NCI-H2029 treated with DMSO at 0.1 percent for 48 hours (cell line): ENCODE data around the gene UFD1.

Source experiments
- DNase-seq: peaks from one replicate; lab custom pipeline; 2025; lab: John Stamatoyannopoulos, UW

The UFD1 gene

DNA sequence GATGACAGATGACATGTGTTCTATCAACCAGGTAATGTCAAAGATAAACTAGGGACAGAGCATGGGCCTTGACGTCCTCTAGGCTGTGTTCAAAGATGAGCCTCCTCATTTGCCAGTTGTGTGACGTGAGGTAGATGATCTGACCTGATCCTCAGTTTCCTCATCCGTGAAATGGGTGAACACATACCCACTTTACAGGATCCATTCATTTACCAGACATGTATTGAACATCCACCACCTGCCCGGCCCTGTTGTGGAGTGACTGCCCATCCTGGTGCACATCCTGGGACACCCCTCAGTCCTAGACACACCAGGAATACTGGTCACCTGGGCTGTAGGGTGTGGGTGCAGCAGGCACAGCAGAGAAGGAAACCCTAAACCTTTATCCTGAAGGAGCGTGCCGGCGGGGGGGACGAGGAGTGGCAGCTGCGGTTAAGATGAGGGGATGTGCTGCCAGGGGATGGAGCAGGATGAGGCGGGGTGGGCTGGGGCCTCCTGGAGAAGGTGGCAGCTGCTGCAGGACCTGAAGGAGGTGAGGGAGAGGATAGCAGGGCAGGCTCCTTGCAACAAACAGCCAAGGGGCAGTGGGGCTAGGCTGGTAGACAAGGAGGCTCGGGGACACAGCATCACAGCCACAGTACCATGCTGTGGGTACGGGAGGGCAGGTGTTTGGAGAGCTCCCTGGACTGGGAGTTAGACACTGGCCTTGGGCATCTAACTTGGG, 36.8 kb upstream of the UFD1 start:
- DNase-seq: no peak

DNA sequence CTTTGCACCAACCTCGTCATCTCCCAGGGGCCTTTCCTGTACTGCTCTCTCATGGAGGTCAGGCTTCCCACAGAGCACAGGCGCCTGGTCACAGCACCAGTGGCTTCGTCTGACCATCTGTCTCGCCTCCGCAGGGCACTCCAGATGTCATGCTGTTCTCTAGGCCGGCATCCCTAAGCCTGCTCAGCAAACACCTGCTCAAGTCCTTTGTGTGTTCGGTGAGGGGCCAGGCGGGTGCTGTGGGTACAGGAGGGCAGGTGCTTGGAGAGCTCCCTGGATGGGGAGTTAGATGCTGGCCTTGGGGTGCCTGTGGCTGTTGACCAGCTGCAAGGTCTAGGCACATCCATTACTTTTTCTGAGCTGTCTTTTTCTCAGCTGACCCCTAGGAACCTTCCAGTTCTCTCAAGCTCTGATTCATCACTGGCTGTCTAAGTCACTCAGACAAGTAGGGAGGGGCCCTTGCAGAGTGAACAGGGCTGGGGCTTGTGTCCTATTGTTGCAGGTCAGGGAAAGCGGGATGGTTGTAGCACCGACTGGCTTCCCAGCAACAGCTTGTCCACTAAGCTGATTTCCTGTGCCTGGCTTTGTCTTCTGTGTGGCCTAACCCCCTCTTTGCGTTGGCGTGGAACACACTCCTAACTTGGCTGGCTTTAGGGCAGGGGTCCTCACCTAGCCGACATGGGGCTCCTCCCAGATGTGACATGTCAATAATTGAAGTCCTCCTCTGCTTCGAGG, 36.0 kb upstream of the UFD1 start:
- DNase-seq: no peak

DNA sequence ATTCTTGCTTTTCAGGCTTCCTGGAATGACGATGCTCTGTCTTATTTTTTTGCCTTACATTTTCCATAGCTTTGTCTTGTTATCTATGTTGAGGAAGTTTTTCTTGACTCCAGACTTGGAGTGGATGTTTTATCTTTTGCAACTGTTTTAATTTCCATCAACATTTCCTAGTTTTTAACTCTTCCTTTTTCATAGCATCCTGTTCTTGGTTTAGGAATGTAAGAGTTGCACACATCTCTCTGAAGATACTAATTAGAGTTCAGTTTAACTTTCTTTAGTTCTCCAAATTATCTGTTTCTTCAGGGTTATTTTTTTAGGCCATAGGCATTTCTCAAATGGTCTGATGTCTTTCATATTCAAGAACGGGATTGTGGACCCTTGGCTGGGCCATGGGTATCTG, 34.8 kb upstream of the UFD1 start:
- DNase-seq: no peak

GRCh38 chr22:19510919-19511341, 31.9 kb upstream of the UFD1 start:
- DNase-seq: no peak

DNA sequence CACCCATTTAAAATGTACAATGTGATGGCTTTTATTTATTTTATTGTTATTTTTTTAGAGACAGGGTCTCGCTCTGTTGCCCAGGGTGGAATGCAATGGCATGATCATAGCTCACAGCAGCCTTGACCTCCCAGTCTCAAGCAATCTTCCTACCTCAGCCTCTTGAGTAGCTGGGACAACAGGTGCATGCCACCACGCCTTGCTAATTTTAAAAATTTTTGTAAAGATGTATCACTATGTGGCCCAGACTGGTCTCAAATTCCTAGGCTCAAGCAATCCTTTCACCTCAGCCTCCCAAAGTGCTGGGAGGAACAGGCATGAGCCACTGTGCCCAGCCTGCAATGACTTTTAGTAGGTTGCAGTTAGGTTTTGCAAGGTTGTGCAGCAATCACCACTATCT, 30.9 kb upstream of the UFD1 start:
- no peak for DNase-seq

DNA sequence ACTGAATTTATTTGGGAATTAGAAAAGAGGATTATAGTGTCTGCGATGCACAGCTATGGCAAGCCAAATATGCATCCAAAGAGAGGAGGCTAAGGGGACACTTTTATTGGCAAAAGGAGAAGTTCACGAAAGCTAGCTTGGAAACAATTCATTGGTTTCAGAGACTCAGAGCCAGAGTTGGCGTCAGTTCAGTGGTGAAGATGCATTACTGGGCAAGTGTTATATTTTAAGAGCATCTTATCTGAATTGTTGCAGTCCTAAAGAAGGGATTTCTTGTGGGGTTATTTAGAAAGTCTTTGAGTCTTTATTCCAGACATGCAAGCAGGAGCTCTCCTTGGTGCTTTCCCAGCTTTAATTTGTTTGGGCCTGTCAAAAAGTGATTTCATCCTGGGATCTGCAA, 30.2 kb upstream of the UFD1 start:
- no peak for DNase-seq

- no peak for DNase-seq
Measured at GRCh38 chr22:19508024-19508776, 29.2 kb upstream of the UFD1 start.

GRCh38 chr22:19507534-19507861, 28.5 kb upstream of the UFD1 start:
- DNase-seq: no peak

DNA sequence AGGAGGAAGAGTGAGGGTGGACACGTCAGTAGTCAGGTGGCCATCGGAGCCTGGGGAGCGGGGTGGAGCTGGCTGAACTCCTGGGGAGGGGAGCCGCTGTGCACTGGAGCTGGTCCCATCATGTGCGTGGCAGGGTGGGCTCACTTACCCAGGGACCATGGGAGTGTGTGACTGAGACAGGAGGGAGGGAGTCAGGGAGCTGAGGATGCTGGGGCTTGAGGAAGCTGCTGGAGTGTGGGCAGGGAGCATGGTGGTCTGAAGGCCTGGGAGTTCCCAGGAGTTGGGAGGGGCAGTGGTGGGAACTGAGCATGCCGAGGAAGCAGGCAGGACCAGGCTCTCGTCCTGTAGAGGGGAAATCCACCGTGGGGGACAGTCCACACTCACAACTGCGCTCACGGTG, 27.2 kb upstream of the UFD1 start:
- DNase-seq: no peak

DNA sequence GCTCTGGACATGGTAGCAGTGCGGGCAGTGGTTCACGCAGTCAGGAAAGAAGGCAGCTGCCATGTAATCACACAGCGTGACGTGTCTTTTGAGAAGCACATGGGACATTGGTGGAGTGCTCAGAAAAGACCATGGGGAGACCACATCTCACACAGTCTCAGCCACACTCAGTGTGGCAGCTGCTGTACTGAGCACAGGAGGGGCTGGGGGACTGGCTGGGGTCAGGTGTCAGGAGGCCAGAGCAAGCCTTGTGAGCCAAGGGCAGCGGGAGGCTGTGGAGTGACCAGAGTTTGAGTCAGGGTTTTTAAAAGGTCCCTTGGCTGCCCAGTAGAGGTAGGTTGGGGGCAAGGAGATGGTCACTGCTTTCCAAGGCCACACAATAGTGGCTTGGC, 26.7 kb upstream of the UFD1 start:
- DNase-seq: no peak

DNA sequence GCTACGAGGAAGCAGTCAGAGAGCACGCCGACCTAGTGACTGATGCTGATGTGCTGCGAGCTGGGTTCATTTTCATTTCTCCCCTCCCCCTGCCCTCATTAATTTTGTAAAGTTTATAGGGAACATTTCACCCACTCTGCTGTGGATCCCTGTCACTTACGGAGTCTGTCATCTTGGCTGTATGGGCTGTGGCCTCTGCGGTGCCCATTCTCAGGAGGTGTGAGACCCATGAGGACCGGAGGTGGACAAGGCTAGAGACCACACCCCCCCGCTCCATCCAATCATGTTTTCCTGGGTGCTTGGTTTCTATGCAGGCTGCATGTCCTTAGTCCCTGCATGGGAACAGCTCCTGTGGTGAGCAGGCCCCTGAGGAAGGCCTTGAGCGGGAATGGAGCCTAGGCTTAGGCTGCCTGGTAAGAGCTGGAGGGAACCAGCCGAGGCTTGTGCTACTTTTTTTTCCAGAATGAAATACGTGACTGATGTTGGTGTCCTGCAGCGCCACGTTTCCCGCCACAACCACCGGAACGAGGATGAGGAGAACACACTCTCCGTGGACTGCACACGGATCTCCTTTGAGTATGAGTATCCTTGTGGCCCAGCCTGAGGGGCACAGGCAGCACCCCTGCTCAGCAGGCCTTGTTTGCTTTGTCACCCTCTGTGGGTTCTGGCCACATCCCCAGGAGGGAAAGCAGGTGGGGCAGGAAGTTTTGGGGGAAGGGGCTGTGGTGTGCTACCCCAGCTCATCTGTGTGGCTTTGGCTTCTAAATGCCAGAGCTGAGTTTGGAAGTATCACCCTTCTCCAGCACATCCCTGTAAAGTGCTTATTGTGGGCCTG, 26.1 kb upstream of the UFD1 start:
- DNase-seq: no peak

- DNase-seq: no peak
Measured at GRCh38 chr22:19503869-19504268, 24.9 kb upstream of the UFD1 start.

- no peak for DNase-seq
Measured at GRCh38 chr22:19503367-19503766, 24.4 kb upstream of the UFD1 start.

DNA sequence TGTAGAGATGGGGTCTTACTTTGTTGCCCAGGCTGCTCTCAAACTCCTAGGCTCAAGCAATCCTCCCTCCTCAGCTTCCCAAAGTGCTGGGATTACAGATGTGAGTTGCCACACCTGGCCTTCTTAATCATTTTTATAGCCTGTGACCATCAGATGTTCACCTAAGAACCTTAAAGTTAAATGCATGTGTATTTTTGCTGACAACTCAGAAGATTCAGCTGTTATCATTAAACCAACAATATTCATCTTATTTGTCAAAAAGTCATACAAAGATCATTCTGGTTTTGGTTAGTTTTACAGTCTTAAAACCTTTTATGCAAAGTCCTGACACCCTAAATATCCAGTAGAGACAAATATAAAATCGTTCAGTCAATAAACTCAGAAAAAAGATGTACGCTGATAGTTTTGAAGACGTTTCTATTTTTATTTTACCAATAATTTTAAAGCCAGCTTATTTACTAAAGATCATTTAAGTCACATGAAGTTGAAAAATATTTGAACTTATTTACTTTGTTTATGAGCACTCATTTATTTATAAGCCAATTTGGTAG, 23.0 kb upstream of the UFD1 start:
- no peak for DNase-seq

GRCh38 chr22:19499880-19500242, 20.9 kb upstream of the UFD1 start:
- DNase-seq: no peak

- no peak for DNase-seq
Measured at GRCh38 chr22:19499236-19499879, 20.4 kb upstream of the UFD1 start.

DNA sequence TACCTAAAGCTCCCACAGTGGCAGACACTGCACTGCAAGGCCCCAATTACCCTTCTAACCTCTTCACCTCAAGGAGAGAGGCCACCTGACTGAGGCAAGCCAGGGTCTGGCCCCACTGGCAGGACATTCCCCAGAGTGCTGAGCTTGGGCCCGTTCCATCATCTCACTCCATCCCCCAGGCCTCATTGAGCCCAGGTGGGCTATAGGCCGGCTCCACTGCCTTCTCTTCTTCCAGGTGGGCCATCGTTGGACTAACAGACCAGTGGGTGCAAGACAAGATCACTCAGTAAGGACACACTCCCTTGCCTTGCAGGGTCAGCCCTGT, 19.8 kb upstream of the UFD1 start:
- DNase-seq: no peak

DNA sequence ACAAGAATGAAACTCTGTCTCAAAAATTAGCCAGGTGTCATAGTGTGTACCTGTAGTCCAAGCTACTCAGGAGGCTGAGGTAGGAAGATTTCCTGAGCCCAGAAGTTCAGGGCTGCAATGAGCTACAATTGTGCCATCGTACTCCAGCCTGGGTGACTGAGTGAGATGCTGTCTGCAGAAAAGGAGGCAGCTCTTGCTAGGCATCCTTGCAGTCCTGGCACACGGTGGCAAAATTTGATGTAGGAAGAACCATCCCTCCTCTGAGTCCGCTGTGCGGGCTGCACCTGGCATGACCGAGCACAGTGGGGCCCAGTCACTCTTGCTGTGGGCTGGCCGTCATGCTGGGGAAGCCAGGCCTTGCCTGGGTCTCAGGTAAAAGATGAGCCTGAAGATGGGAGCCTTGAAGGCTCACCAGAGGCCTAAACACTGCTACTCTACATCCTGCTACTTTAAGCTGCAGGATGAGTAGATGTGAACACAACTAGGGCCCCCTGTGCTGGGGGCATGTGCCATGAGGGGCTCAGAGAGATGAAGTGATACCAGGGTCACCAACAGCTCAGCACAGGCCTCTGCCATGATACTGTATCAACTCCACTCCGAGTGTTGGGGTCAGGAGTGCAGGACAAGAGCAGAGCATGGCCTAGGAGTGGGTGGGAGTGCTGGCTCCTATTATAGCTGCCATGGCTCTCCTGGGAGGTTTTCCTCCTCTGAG, 19.3 kb upstream of the UFD1 start:
- DNase-seq: no peak

GRCh38 chr22:19497245-19497644, 18.3 kb upstream of the UFD1 start:
- no peak for DNase-seq

DNA sequence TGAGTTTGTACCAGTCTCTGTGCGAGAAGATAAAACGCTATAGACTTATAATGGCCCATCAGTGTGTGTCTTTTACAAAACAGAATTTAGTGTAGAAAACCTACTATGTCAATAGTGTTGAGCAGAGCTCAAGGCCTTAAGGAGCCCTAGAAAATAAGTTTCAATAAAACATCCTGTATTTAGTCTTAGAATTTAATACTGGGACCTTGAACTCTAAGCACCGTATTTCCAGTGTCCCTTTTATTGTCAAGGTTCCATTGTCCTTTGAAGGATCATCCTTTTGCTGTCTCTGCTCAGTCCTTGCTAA, 17.3 kb upstream of the UFD1 start:
- no peak for DNase-seq
